Endothelial cell of umbilical vein (primary cell): Measurements from ENCODE around the gene FOXL3. TPM values are rescaled to one million over a fixed set of nuclear protein-coding genes. Genes with fewer than 3 reads are reported as not detected.

Source experiments
- BruUV-seq: library from RNA; stranded (reverse); fragments of 400-500 nt; replicated peaks from 2 replicates; lab custom pipeline; 2021; lab: Mats Ljungman, UMichigan
- CTCF ChIA-PET: fragments of 300-600, 350-600 bp; sonication (Branson Sonifier 250); formaldehyde crosslinking; loops from one replicate; lab custom pipeline; 2021; ENCODE audit warnings: antibody characterized with exemption, inconsistent platforms; lab: Charles Lee
- POLR2A ChIA-PET: fragments of 300-600, 350-600 bp; sonication (Branson Sonifier 250); formaldehyde crosslinking; loops from one replicate; lab custom pipeline; 2021; ENCODE audit warnings: antibody characterized with exemption, inconsistent platforms; lab: Charles Lee
- DNase-seq: peaks from one replicate; pipeline ENCODE4 v3.0.0-alpha.2; 2011; ENCODE audit warnings: low read depth, low spot score
- FAIRE-seq: peaks from 2 replicates; lab custom pipeline; 2011; peaks lifted over from hg19 to GRCh38; lab: Jason Lieb, UNC
- H2AFZ ChIP-seq: 2 replicates; pipeline ENCODE4 v1.6.0; 2012; ENCODE audit warnings: low read depth, low read length, control low read depth, inconsistent platforms
- H3K27ac ChIP-seq: 2 replicates; pipeline ENCODE4 v1.5.1; 2011; ENCODE audit warnings: low read depth, mild to moderate bottlenecking, control low read depth, low read length, moderate library complexity; ENCODE audit not compliant: insufficient read depth
- H3K27me3 ChIP-seq, 2 experiments: 2 replicates each; pipeline versions ENCODE4 v1.6.0 to v1.6.1; 2011; ENCODE audit warnings: low read length in 2 of 2, mixed read lengths in 1 of 2; ENCODE audit not compliant: control insufficient read depth in 2 of 2, insufficient read depth in 2 of 2
- H3K36me3 ChIP-seq, 2 experiments: 2 replicates in 1 of 2; 3 replicates in 1 of 2; pipeline ENCODE4 v1.5.1; 2011; ENCODE audit warnings: low read length in 2 of 2, mild to moderate bottlenecking in 1 of 2, moderate library complexity in 1 of 2; ENCODE audit not compliant: control insufficient read depth in 2 of 2, insufficient read depth in 2 of 2; ENCODE audit errors: extremely low read depth in 1 of 2
- H3K4me1 ChIP-seq: 3 replicates; pipeline ENCODE4 v1.5.1; 2011; ENCODE audit warnings: mild to moderate bottlenecking, low read length; ENCODE audit not compliant: control insufficient read depth, insufficient read depth; ENCODE audit errors: extremely low read depth
- H3K4me2 ChIP-seq: 2 replicates; pipeline ENCODE4 v1.6.1; 2011; ENCODE audit warnings: low read length, control low read depth, mixed read lengths; ENCODE audit not compliant: insufficient read depth
- H3K4me3 ChIP-seq, 3 experiments: fragments of 200-600 bp in 1 of 3; sonication (generic), shearing (Covaris generic) in 1 of 3; replicated peaks in 1 of 3; 2 replicates each; pipeline ENCODE4 v1.5.1; 2011 to 2016; ENCODE audit warnings: control low read depth in 3 of 3, low read length in 3 of 3, mild to moderate bottlenecking in 2 of 3, inconsistent platforms in 1 of 3, low read depth in 1 of 3, moderate library complexity in 1 of 3; ENCODE audit not compliant: insufficient read depth in 1 of 3
- H3K79me2 ChIP-seq: 2 replicates; pipeline ENCODE4 v1.6.0; 2012; ENCODE audit warnings: low read length, inconsistent platforms; ENCODE audit not compliant: control insufficient read depth, insufficient read depth
- H3K9ac ChIP-seq: replicated peaks from 2 replicates; pipeline ENCODE3; 2011; ENCODE audit warnings: low read length, control low read depth; ENCODE audit not compliant: insufficient read depth; ENCODE audit errors: extremely low read depth
- H3K9me1 ChIP-seq: replicated peaks from 3 replicates; pipeline ENCODE4 v1.6.0; 2011; ENCODE audit warnings: mild to moderate bottlenecking, low read length; ENCODE audit not compliant: control insufficient read depth, insufficient read depth; ENCODE audit errors: extremely low read depth
- H3K9me3 ChIP-seq: replicated peaks from 2 replicates; pipeline ENCODE4 v1.5.1; 2012; ENCODE audit warnings: low read length, inconsistent platforms; ENCODE audit not compliant: control insufficient read depth, insufficient read depth
- H4K20me1 ChIP-seq: replicated peaks from 2 replicates; pipeline ENCODE3; 2011; ENCODE audit warnings: mild to moderate bottlenecking, low read length; ENCODE audit not compliant: control insufficient read depth, insufficient read depth; ENCODE audit errors: extremely low read depth
- FOS ChIP-seq: IDR thresholded peaks from 2 replicates; pipeline ENCODE4 v1.6.1; 2011; ENCODE audit warnings: mild to moderate bottlenecking, low read length, moderate library complexity, borderline replicate concordance; ENCODE audit not compliant: insufficient read depth
- MAX ChIP-seq: IDR thresholded peaks from 2 replicates; pipeline ENCODE4 v1.6.1; 2011; ENCODE audit not compliant: insufficient read depth, insufficient read length
- MYC ChIP-seq: IDR thresholded peaks from one replicate; pipeline ENCODE4 v1.6.1; 2011; ENCODE audit warnings: mild to moderate bottlenecking, low read depth, low read length
- POLR2A ChIP-seq: IDR thresholded peaks from 2 replicates; pipeline ENCODE4 v1.6.1; 2012; ENCODE audit warnings: low read depth, mild to moderate bottlenecking, control low read depth, low read length
- dilution Hi-C: fragments of 300-500 bp; cut with MboI; formaldehyde crosslinking; loops from one replicate; pipeline ENCODE4 v1.15.0; 2019; ENCODE audit warnings: low sequenced_read_pairs; ENCODE audit not compliant: extremely low pct_ligation_motif_present
- intact Hi-C: fragments of 100-400 bp; cut with micrococcal nuclease; formaldehyde crosslinking; loops from one replicate; pipeline ENCODE4 v1.10.0; 2022
- polyA plus RNA-seq, 4 experiments: library from polyadenylated mRNA; depleted of rRNA in 3 of 4; stranded (reverse) in 3 of 4; unstranded in 1 of 4; fragments of >200 nt; gene quantifications; 2 replicates each; pipeline versions ENCODE4 v1.2.1 to v1.2.3, GENCODE V29; 2011 to 2012; ENCODE audit warnings: missing spikeins in 1 of 4
- total RNA-seq: library from RNA; stranded (reverse); gene quantifications from 2 replicates; pipeline ENCODE4 v1.2.3, GENCODE V29; 2021

The FOXL3 gene
- total and polyA plus RNA-seq, 2 donors (not counting 3 experiments of a cell fraction or from before 2014, with no cell fraction given), result not detected

GRCh38 chr7:339062-339342 is 49.0 kb downstream of the FOXL3 start:
- no TSS peak for BruUV-seq
- dilution Hi-C loops (no loop called here), intact Hi-C loops (no loop called here)
- Histone ChIP-seq H3K4me1 (no peaks in the 10 kb centered on the region), H3K27ac (no peak overlapping the region), H3K9ac (no peak overlapping the region), H3K9me1 (no peaks in the 10 kb centered on the region), H4K20me1 (no peaks in the 10 kb centered on the region), H3K36me3 (no peaks in the 10 kb centered on the region), H3K79me2 (no peaks in the 10 kb centered on the region), H3K27me3 (no peaks in the 10 kb centered on the region), H3K4me3 (no peak overlapping the region), H3K9me3 (no peaks in the 10 kb centered on the region), H3K4me2 (no peak overlapping the region), H2AFZ (no peak overlapping the region)
- FAIRE-seq (no peak), DNase-seq (no peak)
- no peak for TF ChIP-seq FOS
- TF ChIP-seq MAX, result no peak
- ChIA-PET POLR2A (no interaction called here), CTCF (no interaction called here)

- Histone ChIP-seq H4K20me1 (no peaks in the 10 kb centered on the region), H3K4me1 (no peaks in the 10 kb centered on the region), H3K4me2 (no peak overlapping the region), H3K36me3 (no peaks in the 10 kb centered on the region), H3K9me3 (no peaks in the 10 kb centered on the region), H3K27me3 (no peaks in the 10 kb centered on the region), H3K9me1 (no peaks in the 10 kb centered on the region), H3K9ac (no peak overlapping the region), H3K79me2 (no peaks in the 10 kb centered on the region), H2AFZ (no peak overlapping the region), H3K27ac (no peak overlapping the region), H3K4me3 (no peak overlapping the region)
- DNase-seq, result no peak
- dilution Hi-C loops, result no loop called here
- TF ChIP-seq MYC (no peak), POLR2A (no peak)
- intact Hi-C loops, result no loop called here
- POLR2A ChIA-PET, result no interaction called here
- CTCF ChIA-PET, result no interaction called here
- FAIRE-seq, result no peak
- BruUV-seq, result no TSS peak
Observed at GRCh38 chr7:339696-340095, 49.7 kb downstream of the FOXL3 start.
